T-helper 2 cell treated with Interferon-gamma antibody and Interleukin-4, amounts not matched to agents 100 ng/mL and 5 ng/mL, for 36 hours (primary cell): ENCODE measurements around the gene ROM1. TPM values are rescaled to one million over a fixed set of nuclear protein-coding genes. Genes with fewer than 3 reads are reported as not detected.
"Not testable (repeated sequence)": the region's sequence is repeated elsewhere in the genome, so short reads cannot be mapped to it uniquely, and the experiment has no call there.

Experiments
- intact Hi-C: fragments of 100-400 bp; cut with micrococcal nuclease; formaldehyde crosslinking; loops from one replicate; pipeline ENCODE4 v1.15.1; 2023
- total RNA-seq: library from RNA; stranded (reverse); gene quantifications from 2 replicates; pipeline ENCODE4 v1.2.3, GENCODE V29; 2022

The ROM1 gene
- total RNA-seq, 1 donor from 2014 or later, result 0.95 TPM

DNA sequence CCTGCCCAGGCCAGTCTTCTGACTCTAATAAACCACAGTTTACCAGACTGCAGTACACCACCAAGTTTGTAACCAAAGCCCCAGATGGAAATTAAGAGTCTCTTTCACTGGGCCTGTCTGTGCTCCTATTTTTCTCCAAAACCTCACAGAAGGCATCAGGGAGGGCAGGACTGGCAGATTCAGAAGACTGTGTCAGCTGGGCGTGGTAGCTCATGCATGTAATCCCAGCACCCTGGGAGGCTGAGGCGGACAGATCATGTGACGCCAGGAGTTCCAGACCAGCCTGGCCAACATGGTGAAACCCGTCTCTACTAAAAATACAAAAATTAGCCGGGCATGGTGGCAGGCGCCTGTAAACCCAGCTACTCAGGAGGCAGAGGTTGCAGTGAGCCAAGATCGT, 27.7 kb upstream of the ROM1 start:
- intact Hi-C loops, result not testable (repeated sequence)

DNA sequence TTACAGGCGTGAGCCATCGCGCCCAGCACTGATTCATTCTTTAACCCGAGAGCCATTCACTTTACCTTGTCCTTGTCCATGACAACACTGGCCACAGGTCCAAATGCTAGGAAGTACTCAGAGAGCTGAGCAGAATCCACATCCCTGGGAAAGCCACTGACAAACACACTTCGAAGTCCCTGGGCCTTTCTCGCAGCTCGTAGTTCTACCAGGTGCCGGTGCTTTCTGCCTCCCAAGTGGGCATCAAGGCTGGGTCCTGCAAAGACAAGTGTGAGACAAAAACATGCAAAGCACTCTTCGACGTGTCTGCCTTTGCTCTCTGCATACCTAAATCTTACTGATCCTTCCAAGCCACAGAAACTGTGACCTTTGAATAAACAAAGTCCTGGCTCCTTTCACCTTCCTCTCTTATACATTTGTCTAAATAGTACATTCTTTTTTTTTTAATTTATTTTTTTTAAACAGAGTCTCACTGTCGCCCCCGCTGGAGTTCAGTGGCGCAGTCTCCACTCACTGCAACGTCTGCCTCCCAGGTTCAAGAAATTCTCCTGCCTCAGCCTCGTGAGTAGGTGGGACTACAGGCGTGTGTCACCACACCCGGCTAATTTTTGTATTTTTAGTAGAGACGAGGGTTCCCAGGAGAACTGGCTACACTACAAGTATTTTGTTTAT, 24.0 kb upstream of the ROM1 start:
- intact Hi-C loops, result no loop called here

DNA sequence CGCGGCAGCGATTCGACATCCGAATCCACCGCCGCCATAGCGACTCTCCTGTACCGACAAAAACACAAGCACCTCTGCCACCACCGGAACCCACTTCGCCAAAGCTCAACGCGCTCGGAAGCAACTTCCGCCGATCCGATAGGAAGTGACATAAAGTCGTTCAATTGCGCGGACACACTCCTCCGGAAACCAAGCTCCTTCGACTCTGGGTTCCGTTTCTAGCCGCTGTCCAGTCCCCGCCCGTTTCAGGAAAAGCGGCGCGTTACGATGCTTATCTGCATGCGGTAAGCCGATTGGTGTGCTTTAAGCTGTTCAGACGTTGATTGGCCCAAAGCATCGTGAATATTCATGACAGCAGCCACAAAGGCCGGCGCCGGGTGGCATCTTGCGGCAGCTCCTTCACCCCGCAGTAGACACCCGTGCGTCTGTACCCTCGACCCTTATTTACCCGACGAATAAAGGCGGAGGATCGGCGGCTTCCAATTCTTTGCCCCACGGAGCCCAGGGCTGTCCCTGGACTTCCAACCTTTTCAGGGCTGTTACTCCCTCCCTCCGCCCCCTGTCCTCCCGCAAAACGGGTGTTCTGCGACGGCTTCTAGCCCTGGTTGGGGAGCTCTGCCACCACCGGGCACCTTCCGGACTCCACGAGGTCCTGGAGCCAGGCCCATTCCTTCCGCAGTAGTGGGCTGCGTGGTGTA, 21.5 kb upstream of the ROM1 start, which contains the start of gene TUT1:
Gene TUT1, minus strand, starts transcription at position 76 of the 698 bp plus-strand sequence. Its CDS starts 38 bp downstream, at position 38.
- intact Hi-C loops, result loop anchor here (1.0 to 5.0 kb wide), 11 partner anchors 8 to 289 kb away; partner anchors contain the start of genes B3GAT3, BSCL2, C11orf98 and CSKMT

DNA sequence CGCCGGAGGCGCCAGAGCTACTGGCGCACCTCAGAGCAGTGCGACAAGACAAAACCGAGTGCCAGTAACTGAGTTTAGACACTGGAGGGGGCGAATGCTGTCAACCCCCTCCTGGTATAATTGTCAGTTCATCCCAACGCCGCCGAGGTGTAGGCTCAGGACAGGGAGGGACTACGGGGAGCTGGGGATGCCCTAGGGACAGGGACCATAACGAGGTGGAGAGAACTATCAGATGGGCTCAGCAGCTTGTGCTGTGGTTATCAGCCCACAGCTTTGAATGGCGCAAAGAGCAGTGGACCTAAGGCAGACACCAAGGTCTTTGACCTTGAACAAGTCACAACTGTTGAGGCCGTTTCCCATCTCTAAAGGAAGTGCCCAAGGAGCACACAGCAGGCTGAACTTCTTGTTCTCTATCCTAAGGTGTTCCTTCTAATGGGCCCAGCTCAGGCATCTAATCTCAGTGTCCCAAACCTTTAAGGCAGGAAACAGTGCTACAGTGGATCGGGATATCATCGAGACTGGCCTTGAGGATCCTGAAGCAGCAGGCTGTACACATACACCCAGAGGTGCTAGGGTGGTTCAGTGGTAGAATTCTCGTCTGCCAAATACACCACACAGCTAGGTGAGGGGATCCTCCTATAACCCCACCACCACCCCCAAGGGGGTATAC, 20.8 kb upstream of the ROM1 start:
- intact Hi-C loops, result loop anchor here (5.0 kb wide), 3 partner anchors 115 to 265 kb away; partner anchors contain the start of genes BSCL2, GNG3 and TMEM179B

DNA sequence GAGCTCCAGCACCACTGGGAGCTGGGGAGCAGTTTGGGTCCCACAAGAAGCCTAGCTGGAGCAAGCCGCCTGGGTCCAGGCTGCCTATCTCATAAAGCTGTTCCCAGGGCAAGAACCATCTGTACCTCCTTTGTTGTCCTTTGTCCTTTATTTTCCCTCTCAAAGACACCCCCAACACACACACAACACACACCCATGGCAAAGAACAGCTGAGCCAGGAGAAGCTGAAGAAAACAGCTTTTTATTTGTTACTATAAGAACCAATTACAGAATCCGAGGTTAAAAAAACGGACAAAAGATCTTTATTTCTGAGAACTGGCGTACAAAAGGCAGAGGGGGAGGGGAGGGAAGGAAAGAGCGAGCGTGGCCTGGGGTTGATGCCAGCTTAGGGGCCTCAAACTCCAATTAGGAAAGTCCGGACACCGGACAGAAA, 20.1 kb upstream of the ROM1 start:
- intact Hi-C loops, result loop anchor here (1.0 to 5.0 kb wide), 4 partner anchors 101 to 264 kb away; partner anchors contain the start of genes BSCL2, GNG3 and TMEM179B

DNA sequence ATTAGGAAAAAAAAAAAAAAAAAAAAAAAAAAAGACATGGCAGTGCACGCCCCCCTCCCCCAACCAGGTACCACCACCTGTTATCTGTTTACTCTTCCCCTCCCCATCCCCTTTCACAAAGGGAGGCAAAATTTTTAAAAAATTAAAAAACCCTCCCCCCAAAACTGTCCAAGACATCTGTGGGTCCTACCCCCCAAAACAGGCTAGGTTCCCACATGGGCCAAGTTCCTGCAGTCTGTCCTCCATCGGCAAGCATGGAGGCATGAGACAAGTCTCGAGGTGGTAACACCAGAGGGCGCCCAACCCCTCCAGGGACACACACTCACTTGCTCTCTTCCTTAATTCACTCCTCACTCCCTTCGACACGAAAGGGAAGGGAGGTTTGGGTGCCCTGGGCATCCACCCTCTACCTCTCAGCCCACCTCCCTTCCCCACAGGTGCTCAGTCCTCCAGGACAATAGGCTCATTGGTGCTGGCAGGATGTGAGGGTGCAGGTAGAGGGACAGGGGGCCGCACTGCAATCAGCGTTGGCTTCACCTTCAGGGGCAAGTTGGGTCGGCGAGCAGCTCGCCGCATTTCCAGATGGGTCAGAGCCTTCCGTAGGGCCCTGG, 19.5 kb upstream of the ROM1 start:
- intact Hi-C loops, result loop anchor here (1.0 to 5.0 kb wide), 4 partner anchors 101 to 264 kb away; partner anchors contain the start of genes BSCL2, GNG3 and TMEM179B

DNA sequence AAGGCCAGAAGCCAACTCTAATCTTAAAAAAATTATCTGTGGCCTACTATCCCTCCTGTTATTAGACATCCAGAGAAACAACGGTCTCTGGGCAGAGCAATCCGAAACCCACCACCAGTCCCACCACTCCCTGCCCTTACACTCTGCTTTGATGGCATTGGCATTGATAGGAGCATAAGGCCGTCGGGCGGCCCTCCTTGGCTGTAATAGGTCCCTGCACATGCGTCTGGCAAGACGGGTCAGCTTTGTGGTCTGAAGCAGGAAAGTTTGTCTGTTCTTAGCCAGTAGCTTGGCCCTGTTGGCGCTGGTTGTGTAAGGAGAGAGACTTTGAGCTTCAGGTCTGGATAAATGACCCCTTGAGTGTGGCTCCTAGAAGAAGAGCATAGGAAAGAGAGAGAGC, 17.9 kb upstream of the ROM1 start:
- intact Hi-C loops, result no loop called here

DNA sequence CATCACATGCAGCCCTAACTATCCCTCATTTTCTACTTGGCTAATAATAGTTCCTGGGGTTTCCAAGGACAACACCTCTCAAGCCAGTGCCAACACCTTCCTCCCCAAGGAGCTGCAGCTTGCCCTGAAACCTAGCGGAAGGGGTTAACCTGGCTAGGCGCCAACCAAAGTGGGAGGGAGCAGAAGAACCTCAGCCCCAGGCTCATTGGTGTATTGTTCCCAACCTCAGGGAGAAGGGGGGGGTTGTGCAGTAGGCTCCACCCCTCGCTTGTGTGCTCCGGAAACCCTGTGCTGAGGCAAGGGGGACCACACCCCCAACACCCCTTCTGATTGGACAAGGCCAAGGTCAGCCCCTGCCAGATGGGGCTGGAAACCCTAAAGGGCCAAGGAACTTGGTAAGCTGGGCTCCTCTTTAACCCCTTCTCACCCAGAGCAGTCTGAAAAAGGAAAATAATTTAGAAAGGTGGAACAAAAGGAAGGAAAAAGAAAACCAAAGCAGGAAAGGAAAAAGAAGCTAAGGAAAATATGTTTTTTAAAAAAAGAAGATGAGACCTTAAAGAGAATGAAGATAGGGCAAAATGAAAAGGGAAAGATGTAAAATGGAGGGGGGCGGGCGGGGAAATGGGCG, 13.9 kb upstream of the ROM1 start:
- intact Hi-C loops, result loop anchor here (1.0 to 2.0 kb wide), 3 partner anchors 8 to 282 kb away; partner anchors contain the start of genes SLC3A2 and TUT1

DNA sequence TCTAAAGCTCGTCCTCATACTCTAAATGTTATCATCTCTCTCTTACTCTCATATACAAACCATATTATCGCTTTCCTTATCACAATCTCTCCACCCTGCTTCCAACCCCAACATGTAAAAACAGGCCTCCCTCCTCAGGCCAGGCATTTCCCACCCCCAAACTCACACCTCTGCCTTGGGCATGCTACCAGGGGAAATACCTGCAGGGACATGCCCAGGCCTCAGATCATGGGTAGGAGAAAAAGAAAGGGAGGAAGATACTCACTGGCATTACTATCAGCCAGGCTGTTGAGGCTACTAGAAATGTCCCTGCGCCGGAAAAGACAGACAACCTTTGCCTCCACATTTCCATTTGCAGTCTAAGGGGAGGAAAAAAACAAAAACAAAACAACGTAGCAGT, 13.2 kb upstream of the ROM1 start:
- intact Hi-C loops, result loop anchor here (1.0 to 2.0 kb wide), 5 partner anchors 9 to 281 kb away; partner anchors contain the start of genes C11orf98, CSKMT, INTS5 and SLC3A2

DNA sequence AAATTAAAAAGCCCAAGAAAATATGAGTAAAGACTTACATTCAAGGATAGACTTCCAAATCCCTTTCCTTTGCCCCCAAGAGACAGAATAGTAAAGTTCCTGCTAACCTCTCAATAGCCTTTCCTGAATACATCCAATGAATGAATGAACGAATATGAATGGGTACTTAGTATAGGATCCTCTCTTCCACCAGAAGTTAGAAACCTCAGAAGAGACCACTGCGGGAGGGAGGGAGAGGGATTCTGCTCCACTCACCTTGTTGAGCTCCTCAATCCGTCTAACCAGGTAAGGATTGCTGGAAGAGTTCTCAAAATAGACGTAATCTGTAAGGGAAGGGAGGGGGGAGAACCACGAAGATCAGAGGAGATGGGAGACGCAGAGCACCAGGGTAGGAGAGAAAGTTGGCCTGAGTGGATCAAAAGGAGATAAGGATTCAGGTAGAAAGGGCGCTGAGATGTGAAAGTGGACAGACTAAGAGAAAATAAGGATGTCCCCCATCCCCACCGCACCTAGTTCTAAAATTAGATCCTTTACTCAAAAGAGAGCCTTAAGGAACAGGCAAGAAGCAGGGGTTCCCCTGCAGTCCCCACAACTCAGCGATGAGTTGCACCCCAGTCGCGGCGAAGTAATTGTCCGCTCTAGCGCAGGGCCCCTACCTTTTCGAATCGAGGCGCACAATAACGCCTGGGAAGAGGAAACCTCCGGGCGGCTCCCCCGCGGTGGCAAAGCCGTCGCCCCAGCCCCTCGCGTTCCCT, 12.5 kb upstream of the ROM1 start:
- intact Hi-C loops, result loop anchor here (1.0 to 2.0 kb wide), 3 partner anchors 52 to 127 kb away; partner anchors contain the start of genes C11orf98, CSKMT, HNRNPUL2 and INTS5

DNA sequence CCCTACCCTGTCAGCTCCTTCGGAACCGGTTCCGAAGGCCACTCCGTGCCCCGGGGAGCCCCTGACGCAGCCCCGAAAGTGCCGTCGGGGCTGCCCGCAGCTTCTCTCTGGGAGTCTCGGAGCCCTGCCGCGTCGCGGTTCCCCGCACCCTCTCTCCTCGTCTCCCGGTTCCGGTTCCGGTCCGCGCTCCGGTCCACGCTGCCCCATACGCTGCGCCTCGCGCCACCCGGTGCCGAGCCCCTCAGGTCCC, 12.0 kb upstream of the ROM1 start:
- intact Hi-C loops, result loop anchor here (1.0 to 2.0 kb wide), 3 partner anchors 52 to 126 kb away; partner anchors contain the start of genes C11orf98, CSKMT, HNRNPUL2 and INTS5

DNA sequence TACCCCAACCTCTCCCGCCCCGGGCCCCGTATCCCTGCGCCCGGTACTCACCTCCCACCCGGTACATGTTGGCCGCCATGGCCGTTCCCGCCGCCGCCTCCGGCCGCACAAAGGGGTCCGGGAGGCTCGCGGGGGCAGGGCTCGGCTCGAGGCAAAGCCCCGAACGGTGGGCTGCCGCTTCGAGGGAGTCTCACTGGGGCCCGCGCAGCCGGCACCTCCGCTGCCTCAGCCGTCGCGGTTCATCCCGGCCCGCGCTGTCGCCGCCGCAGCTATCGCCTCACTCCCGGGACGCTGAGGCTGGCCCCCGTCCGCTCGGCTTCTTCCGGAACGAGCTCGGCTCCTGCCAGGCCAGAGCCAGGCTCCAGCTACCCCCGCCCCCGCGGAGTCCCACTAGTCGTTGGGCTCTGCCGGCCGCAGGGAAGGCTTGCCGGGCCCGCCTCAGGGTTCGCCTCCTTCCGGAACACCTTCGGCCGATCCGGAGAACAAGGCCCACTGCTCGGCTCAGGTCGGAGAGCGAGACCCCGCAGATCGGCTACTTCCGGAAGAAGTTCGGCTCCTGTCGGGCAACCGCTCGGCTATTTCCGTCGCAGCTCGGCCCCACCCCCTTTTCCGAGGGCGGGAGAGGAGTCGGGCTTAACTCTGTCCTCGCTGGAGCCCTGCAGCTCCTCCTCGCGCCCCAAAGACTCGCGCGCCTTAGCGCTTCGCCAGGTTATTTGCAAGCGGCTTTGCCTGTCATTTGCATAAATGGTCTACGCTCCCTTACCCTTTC, 11.5 kb upstream of the ROM1 start, which contains the start of gene MTA2:
Gene MTA2, minus strand, starts transcription at position 494 of the 769 bp plus-strand sequence. Its CDS starts 415 bp downstream, at position 79.
- intact Hi-C loops, result loop anchor here (1.0 to 2.0 kb wide), 4 partner anchors 11 to 126 kb away; partner anchors contain the start of genes C11orf98, CSKMT, EML3 and HNRNPUL2

DNA sequence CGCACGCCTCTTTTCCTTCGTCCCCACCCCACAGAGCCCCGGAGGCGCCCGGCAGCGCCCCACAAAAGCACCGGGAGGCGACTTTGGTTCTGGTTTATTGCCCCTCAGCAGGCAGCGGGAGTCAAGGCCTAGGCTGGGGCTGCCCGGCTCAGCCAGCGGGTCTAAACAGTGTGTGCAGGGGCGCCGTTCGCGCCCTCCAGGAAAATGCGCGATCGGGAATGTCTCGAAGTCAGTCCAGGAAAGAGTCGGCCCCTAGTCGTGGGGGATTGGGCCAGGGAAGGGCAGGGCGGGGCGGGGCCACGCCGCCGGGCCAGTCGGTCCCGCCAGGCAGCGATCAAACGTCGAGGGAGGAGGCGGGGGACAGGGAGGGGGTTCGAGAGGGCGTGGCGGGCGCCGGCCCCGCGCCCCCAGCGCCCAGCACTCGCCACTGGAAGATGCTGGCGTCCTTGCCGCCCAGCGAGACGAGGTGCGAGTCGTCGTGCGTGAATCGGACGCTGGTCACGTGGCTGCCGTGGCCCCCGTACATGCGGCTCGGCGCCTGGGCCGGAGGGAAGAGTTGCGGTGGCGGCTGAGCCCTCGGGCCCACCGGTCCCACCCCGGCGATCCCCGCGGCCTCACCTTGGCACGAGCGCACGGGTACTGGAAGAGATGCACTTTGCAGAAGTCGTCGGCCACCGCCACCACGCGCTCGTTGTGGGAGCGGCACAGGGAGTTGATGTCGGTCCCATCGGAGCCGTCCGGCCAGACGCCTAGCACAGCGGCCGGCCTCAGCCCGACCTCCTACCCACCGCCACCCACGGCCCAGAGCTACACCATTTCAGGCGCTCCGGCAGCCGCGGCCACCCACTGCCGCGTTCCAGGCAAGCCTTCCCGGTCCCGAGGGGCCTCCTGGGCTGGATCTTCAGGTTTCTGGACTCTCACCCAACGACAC, 10.7 kb upstream of the ROM1 start:
- intact Hi-C loops, result loop anchor here (1.0 kb wide), 1 partner anchor 10 kb away; the partner anchor contains the start of gene EML3

DNA sequence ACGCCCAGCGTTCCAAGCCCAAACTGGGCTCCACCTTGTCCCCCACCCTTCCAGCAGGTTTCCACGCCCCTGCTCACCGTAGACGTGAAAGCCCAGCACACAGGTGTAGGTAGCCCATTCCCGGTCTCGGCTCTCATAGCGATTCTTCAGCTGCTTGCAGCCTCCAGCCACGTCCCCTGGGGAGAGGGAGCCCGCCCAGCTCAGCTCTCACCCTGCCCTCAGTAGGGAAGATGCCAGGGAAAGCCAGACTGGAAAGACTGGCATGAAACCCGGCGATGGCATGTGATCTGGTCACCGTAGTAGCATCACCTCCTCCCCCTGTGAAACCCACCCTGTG, 10.0 kb upstream of the ROM1 start:
- intact Hi-C loops, result no loop called here

DNA sequence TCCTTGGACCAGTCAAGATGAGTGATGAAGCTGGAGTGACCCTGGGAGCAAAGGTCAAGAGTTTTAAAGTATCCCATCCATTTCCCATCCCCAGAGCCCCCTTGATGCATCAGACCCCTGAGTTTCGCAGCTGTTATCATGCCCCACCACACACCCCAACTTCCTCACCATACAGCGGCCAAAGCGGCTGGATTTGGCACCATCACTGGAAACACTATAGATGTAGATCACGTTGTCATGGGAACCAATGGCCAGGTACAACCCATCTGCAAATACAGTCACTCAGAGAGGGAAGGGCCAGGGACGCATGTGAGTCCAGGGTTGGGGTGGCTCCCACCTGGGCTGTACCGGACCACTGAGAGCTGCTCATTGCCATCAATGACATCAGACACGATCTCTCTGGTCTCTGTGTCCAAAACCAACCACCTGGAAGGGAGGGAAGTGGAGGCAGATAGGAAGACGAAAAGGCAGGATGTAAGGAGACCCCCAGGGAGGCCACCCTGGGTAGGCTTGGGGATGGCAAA, 9.2 kb upstream of the ROM1 start:
- intact Hi-C loops, result no loop called here

DNA sequence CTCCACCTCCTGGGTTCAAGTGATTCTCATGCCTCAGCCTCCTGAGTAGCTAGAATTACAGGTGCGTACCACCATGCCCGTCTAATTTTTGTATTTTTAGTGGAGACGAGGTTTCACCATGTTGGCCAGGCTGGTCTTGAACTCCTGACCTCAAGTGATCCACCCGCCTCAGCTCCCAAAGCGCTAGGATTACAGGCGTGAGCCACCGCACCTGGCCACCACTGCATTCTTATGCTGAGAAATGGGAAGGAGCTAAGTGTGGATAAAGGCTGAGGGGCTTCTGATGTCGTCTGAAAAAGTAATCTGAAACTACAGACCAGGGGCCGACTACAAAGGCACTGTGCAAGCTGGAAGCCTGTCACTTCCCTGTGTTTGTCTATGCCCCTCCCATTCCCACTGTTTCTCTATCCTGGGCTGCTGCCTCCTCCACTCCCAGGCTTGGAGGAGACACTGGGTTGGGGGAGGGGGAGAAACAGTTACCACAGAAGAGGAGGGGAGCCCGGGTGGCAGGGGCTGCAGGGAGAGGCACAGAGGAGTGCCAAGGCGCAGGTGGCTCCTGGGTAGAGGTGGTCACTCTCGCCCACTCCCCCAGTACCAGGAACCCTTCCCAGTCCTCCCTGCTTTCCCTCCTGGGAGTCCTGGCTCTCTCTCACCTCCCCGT, 8.5 kb upstream of the ROM1 start:
- intact Hi-C loops, result no loop called here

DNA sequence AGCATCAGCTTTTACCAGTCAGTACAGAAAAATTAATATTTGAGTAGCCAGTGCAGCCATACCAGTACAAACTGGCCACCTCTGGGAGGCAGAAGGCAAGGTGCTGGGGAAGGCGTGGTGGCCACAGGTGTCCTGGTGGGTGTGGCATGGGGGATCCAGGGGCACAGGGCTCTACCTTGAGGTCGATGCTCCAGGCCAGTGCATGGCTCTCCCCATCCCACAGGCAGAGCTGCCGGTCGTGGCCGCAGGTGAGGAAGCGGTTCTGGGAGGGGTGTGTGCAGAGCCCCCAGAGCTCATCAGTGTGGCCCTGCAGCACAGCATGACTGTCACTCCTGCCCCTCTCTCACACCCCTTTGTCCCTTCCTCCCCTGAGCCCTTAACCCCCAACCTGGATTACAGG, 7.6 kb upstream of the ROM1 start:
- intact Hi-C loops, result no loop called here
